Kidney (tissue), 22 donors: Measurements from ENCODE around the gene HIP1R. TPM values are rescaled to one million over a fixed set of nuclear protein-coding genes. Genes with fewer than 3 reads are reported as not detected.

Experiments used
- DNase-seq, 5 donors: peaks; one replicate each; pipeline ENCODE4 v3.0.0-alpha.2; 2013 to 2020
- FAIRE-seq: peaks from 2 replicates; lab custom pipeline; 2012; peaks lifted over from hg19 to GRCh38; lab: Jason Lieb, UNC
- H3K27ac ChIP-seq, 2 donors: one replicate each; pipeline ENCODE4 v1.7.0; 2013; ENCODE audit warnings: low read depth in 2 of 2, low read length in 2 of 2, inconsistent platforms in 1 of 2
- H3K27me3 ChIP-seq: one replicate; pipeline ENCODE4 v1.7.1; 2013; ENCODE audit warnings: low read length, inconsistent platforms; ENCODE audit not compliant: control insufficient read depth, insufficient read depth
- H3K36me3 ChIP-seq, 3 donors: one replicate each; pipeline versions ENCODE4 v1.7.0 to v1.7.1; 2013; ENCODE audit warnings: low read length in 3 of 3, control low read depth in 1 of 3, inconsistent platforms in 1 of 3; ENCODE audit not compliant: insufficient read depth in 3 of 3, control insufficient read depth in 2 of 3
- H3K4me1 ChIP-seq, 3 donors: one replicate each; pipeline versions ENCODE4 v1.7.0 to v1.7.1; 2013; ENCODE audit warnings: low read length in 3 of 3, inconsistent platforms in 1 of 3, low read depth in 1 of 3; ENCODE audit not compliant: control insufficient read depth in 2 of 3, insufficient read depth in 2 of 3
- H3K4me3 ChIP-seq, 3 donors: one replicate each; pipeline versions ENCODE4 v1.7.0 to v1.8.1; 2013; ENCODE audit warnings: low read length in 3 of 3, control low read depth in 1 of 3, inconsistent platforms in 1 of 3
- H3K9ac ChIP-seq, 3 donors: one replicate each; pipeline versions ENCODE4 v1.7.0 to v1.7.1; 2013; ENCODE audit warnings: low read length in 3 of 3, control low read depth in 1 of 3, inconsistent platforms in 1 of 3
- H3K9me3 ChIP-seq, 3 donors: one replicate each; pipeline versions ENCODE4 v1.7.0 to v1.7.1; 2013; ENCODE audit warnings: low read length in 3 of 3, control low read depth in 1 of 3, inconsistent platforms in 1 of 3; ENCODE audit not compliant: control insufficient read depth in 2 of 3, insufficient read depth in 1 of 3
- intact Hi-C: fragments of 100-400 bp; cut with DNase I; formaldehyde crosslinking; loops from one replicate; pipeline ENCODE4 v1.11.1; 2022
- long read RNA-seq, 10 donors: library from polyadenylated mRNA in 1 of 10; unstranded in 1 of 10; transcript quantifications; one replicate each; pipeline ENCODE4 v2.0.0 and lab custom pipeline, GENCODE V29; 2021 to 2026
- polyA plus RNA-seq: library from polyadenylated mRNA; stranded (reverse); fragments of 350-450 nt; fragmentation: Illumina TruSeq; extraction: RNeasy Lipid Tissue Mini Kit (QIAGEN cat#74804); gene quantifications from one replicate; pipeline ENCODE4 v1.2.3, GENCODE V29; 2014; ENCODE audit warnings: low read depth, low replicate concordance; ENCODE audit not compliant: insufficient read depth
- total RNA-seq: library from RNA; stranded (reverse); fragmentation: NEBNext Ultra II Directional; extraction: Animal tissue kit (Norgen Biotek cat#: 25700); gene quantifications from one replicate; pipeline ENCODE4 v1.2.1, GENCODE V29; 2021
- TF ChIP-seq, protein P1 (sequence below): IDR thresholded peaks from 3 replicates; pipeline ENCODE4 v1.5.1; 2012; ENCODE audit warnings: mild to moderate bottlenecking, moderate library complexity, borderline replicate concordance; ENCODE audit not compliant: insufficient read depth; ENCODE audit errors: extremely low read depth
- donor health status: control.
- donor health status: control.
- donor health status: control.
- donor health status: control.
- donor health status: control.
- donor health status: DM: yes; HTN: yes; CAD: no.
- donor health status: Normal renal cell carcinoma (clear cell type).

The HIP1R gene, protein sequence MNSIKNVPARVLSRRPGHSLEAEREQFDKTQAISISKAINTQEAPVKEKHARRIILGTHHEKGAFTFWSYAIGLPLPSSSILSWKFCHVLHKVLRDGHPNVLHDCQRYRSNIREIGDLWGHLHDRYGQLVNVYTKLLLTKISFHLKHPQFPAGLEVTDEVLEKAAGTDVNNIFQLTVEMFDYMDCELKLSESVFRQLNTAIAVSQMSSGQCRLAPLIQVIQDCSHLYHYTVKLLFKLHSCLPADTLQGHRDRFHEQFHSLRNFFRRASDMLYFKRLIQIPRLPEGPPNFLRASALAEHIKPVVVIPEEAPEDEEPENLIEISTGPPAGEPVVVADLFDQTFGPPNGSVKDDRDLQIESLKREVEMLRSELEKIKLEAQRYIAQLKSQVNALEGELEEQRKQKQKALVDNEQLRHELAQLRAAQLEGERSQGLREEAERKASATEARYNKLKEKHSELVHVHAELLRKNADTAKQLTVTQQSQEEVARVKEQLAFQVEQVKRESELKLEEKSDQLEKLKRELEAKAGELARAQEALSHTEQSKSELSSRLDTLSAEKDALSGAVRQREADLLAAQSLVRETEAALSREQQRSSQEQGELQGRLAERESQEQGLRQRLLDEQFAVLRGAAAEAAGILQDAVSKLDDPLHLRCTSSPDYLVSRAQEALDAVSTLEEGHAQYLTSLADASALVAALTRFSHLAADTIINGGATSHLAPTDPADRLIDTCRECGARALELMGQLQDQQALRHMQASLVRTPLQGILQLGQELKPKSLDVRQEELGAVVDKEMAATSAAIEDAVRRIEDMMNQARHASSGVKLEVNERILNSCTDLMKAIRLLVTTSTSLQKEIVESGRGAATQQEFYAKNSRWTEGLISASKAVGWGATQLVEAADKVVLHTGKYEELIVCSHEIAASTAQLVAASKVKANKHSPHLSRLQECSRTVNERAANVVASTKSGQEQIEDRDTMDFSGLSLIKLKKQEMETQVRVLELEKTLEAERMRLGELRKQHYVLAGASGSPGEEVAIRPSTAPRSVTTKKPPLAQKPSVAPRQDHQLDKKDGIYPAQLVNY
- total RNA-seq, result 87.8 TPM
- 39.4 TPM for polyA plus RNA-seq
- long read RNA-seq, donor 1, full-length matches to known transcripts, result 1 of 1 reads
- long read RNA-seq, donor 1, partial matches to known transcripts, result 0 of 1 reads
- long read RNA-seq, donor 1, other reads (novel, unspliced or antisense), result 0 of 1 reads
- long read RNA-seq, donor 2, full-length matches to known transcripts, result 3 of 11 reads
- long read RNA-seq, donor 2, partial matches to known transcripts, result 8 of 11 reads
- long read RNA-seq, donor 2, other reads (novel, unspliced or antisense), result 0 of 11 reads
- long read RNA-seq, donor 3, full-length matches to known transcripts, result 6 of 27 reads
- long read RNA-seq, donor 3, partial matches to known transcripts, result 21 of 27 reads
- long read RNA-seq, donor 3, other reads (novel, unspliced or antisense), result 0 of 27 reads
- long read RNA-seq, donor 4, full-length matches to known transcripts, result 4 of 16 reads
- long read RNA-seq, donor 4, partial matches to known transcripts, result 12 of 16 reads
- long read RNA-seq, donor 4, other reads (novel, unspliced or antisense), result 0 of 16 reads
- long read RNA-seq, donor 5, result 0 reads
- long read RNA-seq, donor 6, full-length matches to known transcripts, result 1 of 1 reads
- long read RNA-seq, donor 6, partial matches to known transcripts, result 0 of 1 reads
- long read RNA-seq, donor 6, other reads (novel, unspliced or antisense), result 0 of 1 reads
- long read RNA-seq, donor 7, full-length matches to known transcripts, result 12 of 61 reads
- long read RNA-seq, donor 7, partial matches to known transcripts, result 32 of 61 reads
- long read RNA-seq, donor 7, other reads (novel, unspliced or antisense), result 17 of 61 reads
- long read RNA-seq, donor 8, partial matches to known transcripts, result 11 of 11 reads
- long read RNA-seq, donor 8, other reads (novel, unspliced or antisense), result 0 of 11 reads
- long read RNA-seq, donor 9, partial matches to known transcripts, result 5 of 5 reads
- long read RNA-seq, donor 9, other reads (novel, unspliced or antisense), result 0 of 5 reads
- long read RNA-seq, donor 10, full-length matches to known transcripts, result 2 of 21 reads
- long read RNA-seq, donor 10, partial matches to known transcripts, result 19 of 21 reads
- long read RNA-seq, donor 10, other reads (novel, unspliced or antisense), result 0 of 21 reads

DNA sequence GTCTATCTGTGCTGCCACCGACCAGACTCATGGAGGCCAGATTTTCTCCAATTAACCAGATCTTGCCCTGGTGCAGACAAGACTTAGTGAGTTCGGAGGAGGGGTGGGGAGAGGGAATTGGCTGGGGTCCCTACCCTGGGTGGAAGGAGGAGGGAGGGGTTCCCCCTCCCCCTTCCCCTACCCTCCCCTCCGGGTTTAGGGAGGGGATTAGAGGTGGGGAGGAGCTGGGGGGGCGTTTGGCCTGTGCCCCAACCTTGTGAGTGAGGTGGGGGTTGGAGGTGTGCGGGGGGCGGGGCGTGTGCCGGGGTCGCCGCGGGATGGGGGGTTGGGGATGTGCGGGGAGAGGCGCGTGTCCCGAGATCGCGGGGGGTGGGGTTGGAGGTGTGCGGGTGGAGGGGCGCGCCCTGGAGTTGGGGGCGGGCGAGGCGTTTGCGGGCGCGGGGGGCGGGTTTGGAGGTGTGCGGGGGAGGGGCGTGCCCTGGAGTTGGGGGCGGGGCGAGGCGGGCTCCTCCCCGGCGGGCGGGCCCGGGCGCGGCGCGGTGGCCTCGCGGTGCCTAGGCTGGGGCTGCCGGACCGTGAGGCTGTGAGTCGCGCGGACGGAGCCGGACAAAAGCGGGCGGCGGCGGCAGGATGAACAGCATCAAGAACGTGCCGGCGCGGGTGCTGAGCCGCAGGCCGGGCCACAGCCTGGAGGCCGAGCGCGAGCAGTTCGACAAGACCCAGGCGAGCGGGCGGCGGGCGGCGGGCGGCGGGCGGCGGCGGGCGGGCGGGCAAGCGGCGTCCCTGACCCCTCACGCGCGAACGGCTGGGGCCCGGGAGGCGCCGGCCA lies at the start of gene HIP1R:
Gene HIP1R, plus strand, starts transcription at position 537 of the 829 bp plus-strand sequence. Its CDS starts 94 bp downstream, at position 631.
- intact Hi-C loops, result no loop called here
- TF ChIP-seq, protein P1, sequence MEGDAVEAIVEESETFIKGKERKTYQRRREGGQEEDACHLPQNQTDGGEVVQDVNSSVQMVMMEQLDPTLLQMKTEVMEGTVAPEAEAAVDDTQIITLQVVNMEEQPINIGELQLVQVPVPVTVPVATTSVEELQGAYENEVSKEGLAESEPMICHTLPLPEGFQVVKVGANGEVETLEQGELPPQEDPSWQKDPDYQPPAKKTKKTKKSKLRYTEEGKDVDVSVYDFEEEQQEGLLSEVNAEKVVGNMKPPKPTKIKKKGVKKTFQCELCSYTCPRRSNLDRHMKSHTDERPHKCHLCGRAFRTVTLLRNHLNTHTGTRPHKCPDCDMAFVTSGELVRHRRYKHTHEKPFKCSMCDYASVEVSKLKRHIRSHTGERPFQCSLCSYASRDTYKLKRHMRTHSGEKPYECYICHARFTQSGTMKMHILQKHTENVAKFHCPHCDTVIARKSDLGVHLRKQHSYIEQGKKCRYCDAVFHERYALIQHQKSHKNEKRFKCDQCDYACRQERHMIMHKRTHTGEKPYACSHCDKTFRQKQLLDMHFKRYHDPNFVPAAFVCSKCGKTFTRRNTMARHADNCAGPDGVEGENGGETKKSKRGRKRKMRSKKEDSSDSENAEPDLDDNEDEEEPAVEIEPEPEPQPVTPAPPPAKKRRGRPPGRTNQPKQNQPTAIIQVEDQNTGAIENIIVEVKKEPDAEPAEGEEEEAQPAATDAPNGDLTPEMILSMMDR, result no peak
- Histone ChIP-seq H3K27ac (peak within 1 kb of the TSS; percentile 84 to 92), H3K27me3 (no peaks in the 10 kb centered on the region), H3K4me3 (peak within 1 kb of the TSS; percentile 76 to 92 (median 84)), H3K9me3 (no peaks in the 10 kb centered on the region), H3K4me1 (peaks cover 2 to 32% (median 25%) of the 10 kb centered on the region in 3 donors), H3K36me3 (no peaks in the 10 kb centered on the region), H3K9ac (peak within 1 kb of the TSS; percentile 39 to 82 (median 73))
- FAIRE-seq (no peak), DNase-seq (peak; percentile 37 to 88 (median 64))

DNA sequence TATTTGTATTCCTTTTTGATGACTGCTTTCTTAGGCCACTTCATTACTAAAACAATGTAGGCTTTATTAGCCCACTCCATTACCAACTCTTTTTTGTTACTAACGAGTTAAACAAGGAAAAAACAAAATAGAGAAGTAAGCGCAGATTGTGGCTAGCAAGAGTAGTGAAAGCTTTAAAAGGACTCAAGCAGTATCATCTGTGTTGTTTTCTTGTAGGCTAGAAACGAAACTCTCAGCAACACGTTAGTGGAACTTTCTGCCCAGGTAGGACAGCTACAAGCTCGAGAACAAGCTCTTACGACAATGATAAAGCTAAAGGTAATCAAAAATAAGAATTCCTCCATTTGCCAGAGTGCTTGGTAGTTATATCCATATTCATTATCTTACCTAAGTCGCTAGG lies 49.8 kb upstream of the HIP1R start:
- Histone ChIP-seq H3K27me3 (no peaks in the 10 kb centered on the region), H3K36me3 (no peaks in the 10 kb centered on the region), H3K4me1 (no peaks in the 10 kb centered on the region), H3K4me3 (no peak overlapping the region), H3K9ac (no peak overlapping the region), H3K9me3 (no peaks in the 10 kb centered on the region), H3K27ac (no peak overlapping the region)
- FAIRE-seq, result no peak
- TF ChIP-seq, protein P1, result no peak
- intact Hi-C loops, result no loop called here
- no peak for DNase-seq
